HG03354 (cell line): ENCODE data around the gene OST4.
A peak's percentile ranks its signal among the peaks of the same experiment; 100 is the strongest.

Experiments
- ATAC-seq: cut with Tn5 transposase; IDR thresholded peaks from one replicate; pipeline ENCODE4 v1.9.1; 2021; ENCODE audit warnings: mild to moderate bottlenecking; ENCODE audit not compliant: unreplicated experiment, poor library complexity, severe bottlenecking

The OST4 gene

DNA sequence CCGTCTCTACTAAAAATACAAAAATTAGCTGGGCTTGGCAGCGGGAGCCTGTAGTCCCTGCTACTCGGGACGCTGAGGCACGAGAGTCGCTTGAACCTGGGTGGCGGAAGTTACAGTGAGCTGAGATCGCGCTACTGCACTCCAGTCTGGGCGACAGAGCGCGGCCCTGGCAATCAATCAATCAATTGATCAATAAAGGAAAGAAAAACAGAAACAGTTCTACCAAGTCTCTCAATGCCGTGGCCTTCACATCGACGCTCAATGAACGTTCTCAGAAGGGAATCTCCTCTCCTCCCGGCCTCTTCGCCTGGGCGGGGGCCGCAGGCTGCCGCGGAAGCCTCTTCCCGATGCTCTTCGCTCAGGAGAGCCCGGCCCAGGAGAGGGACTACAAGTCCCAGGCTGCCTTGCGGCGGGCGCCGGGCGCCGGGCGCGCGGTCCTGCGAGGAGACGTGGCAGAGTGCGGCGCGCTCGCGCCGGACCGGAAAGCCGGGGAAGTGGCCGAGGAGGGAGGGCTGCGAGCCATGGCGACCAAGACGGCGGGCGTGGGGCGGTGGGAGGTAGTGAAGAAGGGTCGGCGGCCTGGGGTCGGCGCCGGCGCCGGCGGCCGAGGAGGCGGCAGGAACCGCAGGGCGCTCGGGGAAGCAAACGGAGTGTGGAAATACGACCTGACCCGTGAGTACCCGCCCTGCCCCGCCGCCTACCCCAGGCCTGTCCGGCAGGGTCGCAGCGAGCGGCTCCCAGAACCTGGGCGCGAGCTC is 38.8 kb downstream of the OST4 start, which contains the start of gene TMEM214:
Gene TMEM214, plus strand, starts transcription at position 471 of the 758 bp plus-strand sequence. Its CDS starts 51 bp downstream, at position 522.
- ATAC-seq, result peak; percentile 96

- no peak for ATAC-seq
Measured at GRCh38 chr2:27029051-27029450, 42.4 kb downstream of the OST4 start.

DNA sequence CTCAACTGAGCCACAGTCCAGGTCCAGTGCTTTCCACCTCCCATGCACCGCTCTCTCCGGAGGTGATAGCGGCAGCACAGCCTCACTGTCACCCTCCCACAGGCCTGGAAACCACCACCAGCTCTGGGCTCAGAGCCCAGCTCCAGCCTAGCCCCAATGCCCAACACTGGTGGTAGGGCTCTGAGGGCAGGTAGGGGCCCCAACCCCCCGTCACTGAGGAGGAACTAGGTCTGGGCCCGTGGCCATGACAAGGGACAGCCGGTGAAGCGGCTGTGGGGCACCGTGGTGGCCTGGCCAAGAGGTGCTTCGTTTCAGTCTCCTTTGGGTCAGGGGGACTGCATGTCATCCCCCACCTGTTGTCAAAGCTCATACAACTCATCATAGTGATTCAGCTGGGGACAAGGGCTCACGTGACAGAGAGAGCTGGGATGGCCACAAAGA is 44.2 kb downstream of the OST4 start:
- ATAC-seq, result no peak

GRCh38 chr2:27025861-27026851 is 45.3 kb downstream of the OST4 start:
- ATAC-seq, result no peak

DNA sequence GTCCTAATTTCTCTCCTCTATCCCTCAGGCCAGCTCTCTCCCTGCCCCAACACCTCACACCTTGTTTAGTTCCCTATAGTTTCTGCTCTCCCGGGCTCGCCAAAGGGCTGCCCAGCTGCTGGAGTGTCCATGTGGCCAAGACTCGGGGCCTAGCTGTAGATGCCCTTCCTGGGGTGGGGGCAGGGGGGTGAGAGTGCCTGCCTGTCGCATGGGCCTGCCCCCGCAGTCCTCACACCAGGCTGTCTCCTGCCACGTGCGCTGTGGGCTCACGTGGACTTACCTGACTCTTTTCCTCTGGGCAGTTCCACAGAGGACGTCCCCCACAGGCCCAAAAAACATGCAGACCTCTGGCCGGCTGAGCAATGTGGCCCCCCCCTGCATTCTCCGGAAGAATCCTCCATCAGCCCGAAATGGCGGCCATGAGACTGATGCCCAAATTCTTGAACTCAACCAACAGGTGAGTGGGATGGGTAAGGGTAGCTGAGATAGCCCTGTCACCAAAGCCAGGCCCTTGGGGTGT is 46.1 kb downstream of the OST4 start:
- no peak for ATAC-seq

DNA sequence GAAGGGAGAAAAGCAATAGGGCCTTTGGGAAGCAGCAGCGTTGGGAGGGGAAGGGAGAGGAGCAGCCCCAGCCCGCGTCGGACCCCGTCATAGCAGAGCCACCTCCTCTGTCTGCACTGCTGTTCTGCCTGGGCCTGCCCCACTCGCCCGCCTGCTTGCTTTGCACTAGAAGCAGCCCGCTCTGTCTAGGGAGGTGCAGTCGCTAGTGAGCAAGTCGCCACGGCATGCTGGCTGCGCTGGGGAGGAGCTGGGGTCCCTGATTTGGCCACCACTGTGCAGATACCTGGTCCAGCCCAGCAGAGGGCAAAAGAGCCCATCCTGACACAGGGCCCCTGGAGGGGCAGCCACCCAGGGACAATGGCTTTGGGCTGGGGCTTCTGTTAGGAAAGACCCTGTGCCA is 46.6 kb downstream of the OST4 start:
- no peak for ATAC-seq

- no peak for ATAC-seq
Measured at GRCh38 chr2:27024188-27024587, 47.3 kb downstream of the OST4 start.

- ATAC-seq, result no peak
Measured at GRCh38 chr2:27023740-27024139, 47.7 kb downstream of the OST4 start.

GRCh38 chr2:27021253-27022049 is 50.0 kb downstream of the OST4 start:
- ATAC-seq, result no peak
